SIG-M5 treated with dmso at 0.1 percent for 504 hours (cell line): Measurements from ENCODE around the gene DAPK2.
"Not testable (repeated sequence)": the region's sequence is repeated elsewhere in the genome, so short reads cannot be mapped to it uniquely, and the experiment has no call there.

ENCODE experiments used
- DNase-seq: peaks from one replicate; lab custom pipeline; 2025; ENCODE audit not compliant: unreplicated experiment; lab: John Stamatoyannopoulos, UW

The DAPK2 gene

GRCh38 chr15:64058279-64058678 lies 12.0 kb upstream of the DAPK2 start:
- no peak for DNase-seq

GRCh38 chr15:64053674-64054073 lies 7.4 kb upstream of the DAPK2 start:
- DNase-seq: not testable (repeated sequence)

- DNase-seq: no peak
These were observed 6.7 kb upstream of the DAPK2 start for GRCh38 chr15:64052925-64053491.

GRCh38 chr15:64051407-64052259 lies 5.3 kb upstream of the DAPK2 start:
- DNase-seq: no peak

- no peak for DNase-seq
These were observed 4.8 kb upstream of the DAPK2 start for GRCh38 chr15:64051093-64051402.

GRCh38 chr15:64050281-64051092 lies 4.2 kb upstream of the DAPK2 start:
- no peak for DNase-seq

GRCh38 chr15:64048781-64049460 lies 2.6 kb upstream of the DAPK2 start:
- peak; percentile 83 for DNase-seq

GRCh38 chr15:64045774-64046420 lies 388 bp downstream of the DAPK2 start:
- no peak for DNase-seq

GRCh38 chr15:64045101-64045435 lies 1.2 kb downstream of the DAPK2 start:
- no peak for DNase-seq

GRCh38 chr15:64044300-64045100 lies 1.8 kb downstream of the DAPK2 start:
- peak; percentile 56 for DNase-seq

- DNase-seq: no peak
These were observed 7.2 kb downstream of the DAPK2 start for GRCh38 chr15:64038878-64039610.

GRCh38 chr15:64037966-64038365 lies 8.3 kb downstream of the DAPK2 start:
- no peak for DNase-seq

- DNase-seq: no peak
These were observed 9.2 kb downstream of the DAPK2 start for GRCh38 chr15:64037116-64037515.

- DNase-seq: no peak
These were observed 10.8 kb downstream of the DAPK2 start for GRCh38 chr15:64035525-64035924.

- no peak for DNase-seq
These were observed 11.8 kb downstream of the DAPK2 start for GRCh38 chr15:64034519-64034918.

- DNase-seq: no peak
These were observed 14.0 kb downstream of the DAPK2 start for GRCh38 chr15:64032329-64032728.

- DNase-seq: no peak
These were observed 16.2 kb downstream of the DAPK2 start for GRCh38 chr15:64030123-64030522.

GRCh38 chr15:64029633-64030032 lies 16.7 kb downstream of the DAPK2 start:
- DNase-seq: no peak

- DNase-seq: no peak
These were observed 17.2 kb downstream of the DAPK2 start for GRCh38 chr15:64029110-64029509.

- no peak for DNase-seq
These were observed 19.7 kb downstream of the DAPK2 start for GRCh38 chr15:64026591-64026990.
